Measurements from ENCODE around the gene SHC4.
A peak's percentile ranks its signal among the peaks of the same experiment; 100 is the strongest.
"Not testable (repeated sequence)": the region's sequence is repeated elsewhere in the genome, so short reads cannot be mapped to it uniquely, and the experiment has no call there.

The SHC4 gene

DNA sequence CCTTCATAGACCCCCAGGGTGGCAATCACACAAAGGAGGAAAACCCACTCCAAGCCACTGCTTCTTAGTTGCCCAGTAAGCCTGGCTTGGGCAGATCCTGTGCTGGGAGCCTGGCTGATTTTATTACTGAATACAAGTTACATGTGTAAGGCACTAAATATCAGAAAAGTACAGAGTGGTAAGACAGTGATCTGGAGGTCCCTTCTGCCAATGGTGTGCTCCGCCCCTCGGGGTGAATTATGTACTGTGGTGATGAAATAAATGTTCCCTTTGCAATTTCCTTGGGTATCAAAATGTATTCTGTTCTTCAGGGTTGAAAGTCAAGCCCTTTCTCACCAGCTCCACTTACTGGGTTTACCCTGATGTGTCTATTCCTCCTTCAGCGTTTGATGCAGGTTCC is 47.0 kb downstream of the SHC4 start:
- DNase-seq, result no peak

DNA sequence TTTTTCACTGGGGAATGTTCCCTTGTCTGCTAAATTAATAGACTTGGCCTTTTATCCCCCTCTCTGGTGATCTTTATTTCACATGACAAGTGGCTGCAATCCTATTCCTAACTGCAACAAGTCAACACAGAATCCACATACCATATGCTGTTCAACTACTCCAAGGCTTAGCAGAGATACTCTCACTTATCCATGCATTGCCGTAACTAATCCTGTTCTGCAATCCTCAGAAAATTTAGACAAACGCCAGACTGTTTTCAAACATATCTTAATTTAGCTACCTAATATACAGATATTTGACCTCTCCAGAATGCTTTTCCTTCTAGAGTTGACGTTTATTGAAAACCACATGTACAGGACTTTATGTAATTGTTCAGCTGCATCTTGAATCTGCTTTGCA is 47.9 kb downstream of the SHC4 start:
- no peak for DNase-seq

GRCh38 chr15:48914717-48915116 is 49.0 kb downstream of the SHC4 start:
- DNase-seq, result no peak

- DNase-seq, result no peak
These were observed 50.6 kb downstream of the SHC4 start for GRCh38 chr15:48913141-48913540.

GRCh38 chr15:48910554-48910953 is 53.2 kb downstream of the SHC4 start:
- not testable (repeated sequence) for DNase-seq

DNA sequence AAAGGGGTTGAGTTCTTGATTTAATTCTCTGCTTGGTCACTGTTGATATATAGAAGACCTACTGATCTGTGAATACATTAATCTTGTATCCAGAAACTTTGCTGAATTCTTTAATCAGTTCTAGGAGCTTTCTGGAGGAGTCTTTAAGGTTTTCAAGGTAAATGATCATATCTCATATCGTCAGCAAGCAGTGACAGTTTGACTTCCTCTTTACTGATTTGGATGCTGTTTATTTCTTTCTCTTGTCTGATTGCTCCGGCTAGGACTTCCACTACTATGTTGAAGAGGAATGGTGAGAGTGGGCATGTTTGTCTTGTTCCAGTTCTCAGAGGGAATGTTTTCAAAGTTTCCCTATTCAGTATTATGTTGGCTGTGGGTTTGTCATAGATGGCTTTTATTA is 54.4 kb downstream of the SHC4 start:
- DNase-seq, result not testable (repeated sequence)

GRCh38 chr15:48905847-48906246 is 57.9 kb downstream of the SHC4 start:
- DNase-seq, result no peak

DNA sequence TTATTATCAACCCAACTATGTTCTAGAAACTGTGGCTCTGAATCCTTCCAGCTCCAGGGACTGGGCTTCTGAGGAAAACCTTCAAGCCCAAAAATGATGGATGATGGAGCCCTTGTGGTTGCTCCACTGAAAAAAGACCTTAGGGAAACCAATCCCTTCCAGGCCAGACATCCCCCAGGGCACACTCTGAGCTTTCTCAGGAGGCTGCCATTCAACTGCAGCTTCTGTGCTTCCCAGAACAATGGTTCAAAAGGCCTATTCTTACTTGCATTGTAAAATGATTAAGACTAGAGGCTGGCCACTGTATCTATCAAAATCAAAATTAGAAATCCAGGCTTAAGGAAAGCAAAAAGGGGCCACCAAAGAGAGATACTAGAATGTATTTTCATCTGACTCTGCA is 58.5 kb downstream of the SHC4 start:
- no peak for DNase-seq

DNA sequence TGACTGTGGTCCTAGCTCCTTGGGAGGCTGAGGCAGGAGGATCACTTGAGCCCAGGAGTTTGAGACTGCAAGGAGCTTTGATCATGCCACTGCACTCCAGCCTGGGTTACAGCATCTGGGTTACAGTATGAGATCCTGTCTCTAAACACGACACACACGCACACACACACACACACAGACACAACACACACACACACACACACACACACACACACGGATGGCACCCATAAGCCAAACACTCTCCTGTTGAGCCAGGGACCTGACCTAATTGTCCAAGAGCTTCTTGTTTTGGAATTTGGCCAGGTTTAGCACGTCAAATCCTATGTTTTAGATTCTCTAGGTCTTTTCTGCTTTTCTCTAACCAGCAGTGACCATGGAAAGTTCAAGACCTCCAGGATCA is 59.0 kb downstream of the SHC4 start:
- no peak for DNase-seq

DNA sequence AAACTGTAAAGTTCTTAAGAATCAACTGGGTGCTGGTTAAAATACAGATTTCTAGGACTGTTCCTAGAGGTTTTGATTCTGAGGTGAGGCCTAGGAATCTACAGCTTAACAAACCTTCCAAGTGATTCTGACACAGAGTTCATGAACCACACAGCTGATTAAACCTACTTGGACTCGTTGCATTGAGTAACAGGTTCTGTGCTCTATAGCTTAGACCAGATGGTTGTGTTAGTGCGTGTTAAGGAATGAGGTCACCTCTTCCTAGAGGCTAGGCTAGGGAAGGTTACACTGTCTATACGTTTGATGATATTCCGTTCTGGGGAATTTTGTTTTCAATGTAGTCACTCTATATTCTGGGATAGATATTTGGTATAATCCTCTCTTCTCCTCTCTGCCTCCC is 63.9 kb downstream of the SHC4 start:
- no peak for DNase-seq

- DNase-seq, result no peak
These were observed 65.3 kb downstream of the SHC4 start for GRCh38 chr15:48898446-48898845.

- no peak for DNase-seq
These were observed 65.7 kb downstream of the SHC4 start for GRCh38 chr15:48898032-48898431.

GRCh38 chr15:48896869-48897814 is 66.6 kb downstream of the SHC4 start:
- DNase-seq, result no peak

DNA sequence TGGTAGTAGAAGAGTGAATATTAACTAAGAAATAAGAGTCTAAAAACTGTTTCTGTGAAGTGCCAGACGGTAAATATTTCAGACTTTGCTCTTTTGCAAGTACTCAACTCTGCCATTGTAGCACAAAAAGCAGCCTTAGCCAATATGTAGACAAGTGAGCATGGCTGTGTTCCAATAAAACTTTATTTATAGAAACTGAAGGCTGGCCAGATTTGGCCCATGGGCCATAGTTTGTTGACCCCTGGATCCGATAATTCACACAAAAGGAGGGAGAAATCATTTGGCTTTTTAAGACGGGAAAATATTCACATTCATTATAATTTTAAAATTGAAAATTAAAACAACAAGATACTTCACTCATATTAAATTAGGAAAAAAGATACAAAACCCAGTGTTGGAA is 70.4 kb downstream of the SHC4 start:
- no peak for DNase-seq

DNA sequence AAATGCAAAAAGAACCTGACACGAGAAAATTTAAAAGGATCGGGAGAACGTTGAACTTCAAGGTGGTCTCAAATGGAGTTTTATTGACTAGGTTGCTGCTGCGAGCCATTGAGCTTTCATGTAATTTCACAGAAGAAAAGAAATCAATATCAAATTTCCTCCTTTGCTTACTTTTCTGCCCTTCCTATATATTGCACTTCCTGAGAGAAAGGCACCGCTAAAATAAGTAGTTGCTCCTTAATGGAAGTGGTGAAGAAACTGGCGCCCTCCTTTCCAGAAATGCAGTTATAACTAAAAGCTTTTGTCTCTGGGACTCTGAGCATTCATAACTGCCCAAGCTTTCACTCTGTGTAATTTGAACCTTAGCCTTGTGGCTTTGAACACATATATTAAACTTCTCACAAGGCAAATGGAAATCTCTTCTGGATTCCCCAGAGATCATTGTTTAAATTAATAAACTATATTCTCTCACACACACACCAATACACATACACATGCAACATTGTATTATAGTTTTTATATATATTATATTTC is 72.4 kb downstream of the SHC4 start:
- DNase-seq, result no peak

DNA sequence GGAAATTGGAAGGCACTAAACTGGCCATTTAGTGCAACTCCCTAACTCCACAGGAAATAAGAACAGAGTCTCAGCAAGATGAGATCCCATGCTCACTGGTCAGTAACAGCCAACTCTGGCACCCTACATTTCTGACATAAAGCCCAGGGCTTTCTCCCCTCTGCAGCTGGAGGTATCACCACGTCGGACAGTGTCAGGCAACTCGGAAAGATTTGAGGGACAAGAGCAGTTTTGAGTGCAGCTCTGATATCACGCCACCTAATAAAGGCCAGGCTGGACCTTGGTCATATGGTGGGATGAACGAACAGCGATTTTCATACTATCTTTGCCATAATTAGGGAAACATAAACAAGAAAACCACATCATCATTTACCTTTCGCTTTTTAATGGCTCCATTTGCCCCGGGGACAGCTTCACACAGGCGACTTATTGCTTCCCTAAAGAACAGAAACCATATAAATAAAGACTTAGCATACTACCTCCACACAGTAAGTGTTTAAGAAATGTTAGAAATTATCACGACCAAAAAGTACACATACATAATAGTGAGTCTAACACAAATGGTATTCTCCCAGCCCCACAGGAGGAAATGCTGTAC is 73.2 kb downstream of the SHC4 start:
- no peak for DNase-seq

DNA sequence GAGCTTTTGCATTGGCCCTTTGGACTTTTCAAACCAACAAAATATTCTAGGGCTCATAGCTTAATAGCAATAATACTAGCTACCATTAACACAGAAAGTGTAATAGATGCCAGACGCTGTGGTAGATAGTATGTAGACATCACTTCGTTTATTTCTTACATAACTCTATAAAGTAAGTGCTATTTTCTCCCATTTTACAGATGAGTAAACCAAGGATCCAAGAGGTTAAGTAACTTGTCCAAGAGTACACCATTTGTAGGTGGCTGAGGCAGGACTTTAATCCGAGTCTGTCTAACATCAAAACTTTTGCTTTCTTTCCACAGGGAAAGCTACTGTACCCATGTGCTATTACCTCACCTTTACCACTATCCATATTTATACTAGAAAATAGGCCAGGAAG is 73.8 kb downstream of the SHC4 start:
- DNase-seq, result no peak

GRCh38 chr15:48888836-48889235 is 74.9 kb downstream of the SHC4 start:
- DNase-seq, result no peak

GRCh38 chr15:48888191-48888590 is 75.5 kb downstream of the SHC4 start:
- DNase-seq, result no peak

GRCh38 chr15:48887144-48887543 is 76.6 kb downstream of the SHC4 start:
- no peak for DNase-seq

DNA sequence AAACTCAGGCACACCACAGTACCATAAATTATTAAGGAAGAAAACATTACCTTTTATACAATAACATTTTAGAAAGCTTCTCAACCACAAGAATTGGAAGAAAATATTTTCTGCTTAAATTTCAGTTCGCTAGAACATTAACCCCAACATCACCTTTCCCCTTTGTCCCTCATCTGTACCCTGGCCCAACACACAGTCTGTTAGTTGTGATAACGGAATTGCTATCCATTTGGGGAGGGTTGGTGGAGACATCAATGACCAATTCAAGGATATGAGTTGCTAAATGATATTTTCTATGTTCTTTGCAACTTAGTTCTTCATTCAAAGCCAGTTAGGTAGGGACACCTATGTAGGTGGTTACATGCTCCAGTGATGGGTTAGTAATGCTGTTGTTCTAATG is 80.0 kb downstream of the SHC4 start:
- DNase-seq, result no peak

GRCh38 chr15:48880070-48880634 is 83.6 kb downstream of the SHC4 start:
- DNase-seq, result no peak

- peak; percentile 88 for DNase-seq
These were observed 85.8 kb downstream of the SHC4 start, which contains the start of gene EID1 for GRCh38 chr15:48877630-48878595. Gene EID1, plus strand, starts transcription at chr15:48878134. Its CDS starts 43 bp downstream, at chr15:48878177.
